Activated CD8-positive, alpha-beta T cell treated with anti-CD3 and anti-CD28 coated beads for 36 hours (primary cell): ENCODE measurements around the gene SALL2. TPM values are rescaled to one million over a fixed set of nuclear protein-coding genes. Genes with fewer than 3 reads are reported as not detected.

ENCODE experiments used
- ATAC-seq: fragments of 200-7000 bp; cut with Tn5 transposase; one replicate; pipeline ENCODE4 v1.10.0; 2021; ENCODE audit warnings: mild to moderate bottlenecking, moderate library complexity
- CTCF ChIA-PET: fragments of 350-600 bp; sonication (Branson Sonifier 250); formaldehyde crosslinking; loops from one replicate; lab custom pipeline; 2021; ENCODE audit warnings: antibody characterized with exemption; lab: Charles Lee
- POLR2A ChIA-PET: fragments of 350-600 bp; sonication (Branson Sonifier 250); formaldehyde crosslinking; loops from one replicate; lab custom pipeline; 2021; ENCODE audit warnings: antibody characterized with exemption; lab: Charles Lee
- DNase-seq: peaks from one replicate; pipeline ENCODE4 v3.0.0-alpha.2; 2020
- H3K27ac Mint-ChIP-seq: one replicate; pipeline ENCODE4 v1.8.0; 2021; ENCODE audit warnings: mild to moderate bottlenecking, mixed read lengths
- H3K27me3 Mint-ChIP-seq: one replicate; pipeline ENCODE4 v1.8.0; 2021; ENCODE audit warnings: mixed read lengths
- H3K36me3 Mint-ChIP-seq: one replicate; pipeline ENCODE4 v1.8.0; 2021; ENCODE audit warnings: low read depth, mixed read lengths
- H3K4me1 Mint-ChIP-seq: one replicate; pipeline ENCODE4 v1.8.0; 2021; ENCODE audit warnings: low read depth, mixed read lengths
- H3K4me3 Mint-ChIP-seq: one replicate; pipeline ENCODE4 v1.8.0; 2021; ENCODE audit warnings: mild to moderate bottlenecking, moderate library complexity, mixed read lengths
- H3K9me3 Mint-ChIP-seq: one replicate; pipeline ENCODE4 v1.8.0; 2021; ENCODE audit warnings: mixed read lengths
- intact Hi-C: fragments of 100-400 bp; cut with micrococcal nuclease; formaldehyde crosslinking; loops from one replicate; pipeline ENCODE4 v1.10.0; 2022
- total RNA-seq, 2 experiments: library from RNA; stranded (reverse); gene quantifications; one replicate each; pipeline ENCODE4 v1.2.3, GENCODE V29; 2021
- TF ChIP-seq, protein P1 (sequence below): fragments of 200-600 bp; IDR thresholded peaks from one replicate; pipeline ENCODE4 v1.8.0; 2022; ENCODE audit warnings: antibody characterized with exemption, mild to moderate bottlenecking

SALL2 gene
- total RNA-seq = 1 to 10 TPM; 2.9 to 3.5 TPM

DNA sequence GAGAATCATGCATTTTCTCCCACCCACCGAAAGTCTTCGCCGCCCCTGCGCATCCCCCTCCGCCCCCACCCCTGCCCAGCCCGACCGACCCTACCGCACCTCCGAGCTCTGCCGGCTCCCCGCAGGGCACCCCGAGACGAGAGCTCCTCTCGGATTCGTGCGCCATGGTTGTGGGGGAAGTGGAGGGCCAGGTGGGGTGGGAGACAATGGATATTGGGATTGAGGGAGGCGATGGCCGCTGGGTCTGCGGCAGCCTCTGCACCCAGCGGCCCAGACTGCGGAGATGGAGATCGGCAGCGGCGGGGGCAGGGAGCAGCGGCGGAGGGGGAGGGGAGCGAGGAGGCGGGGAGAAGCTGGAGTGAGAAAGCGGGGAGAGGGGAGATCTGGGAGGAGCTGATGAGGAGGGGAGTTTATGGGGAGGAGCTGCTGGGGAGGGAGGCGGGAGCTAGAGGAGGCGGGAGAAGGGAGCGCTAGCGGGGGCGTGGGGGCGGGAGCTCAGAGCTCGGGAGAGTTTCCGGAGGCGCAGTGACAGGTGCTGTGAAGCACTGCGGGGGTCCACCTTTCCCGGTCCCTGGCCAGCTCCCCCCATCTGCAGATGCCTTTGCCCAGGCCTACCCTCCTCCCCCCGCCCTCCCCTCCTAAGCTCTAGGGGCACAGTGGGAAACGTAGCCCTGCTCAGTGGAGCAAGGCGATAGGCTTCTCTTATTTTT is at the start of gene SALL2:
Gene SALL2, minus strand, starts transcription at position 385 of the 710 bp plus-strand sequence. Its CDS starts 219 bp downstream, at position 166.
- H3K4me3 Mint-ChIP-seq = peak within 1 kb of the TSS; percentile 70
- DNase-seq (peak; percentile 83), ATAC-seq (peak; percentile 90)
- no peaks in the 10 kb centered on the region for H3K36me3 Mint-ChIP-seq
- peak within 1 kb of the TSS; percentile 75 for H3K27ac Mint-ChIP-seq
- ChIA-PET CTCF (interaction anchor here (0.6 to 6.8 kb wide), 9 partner anchors 15 to 1044 kb away, joined by 3 to 41 read pairs (median 4); partner anchors contain the start of genes METTL3, RAB2B and TOX4), POLR2A (interaction anchor here (0.7 to 8.0 kb wide), 7 partner anchors 14 to 141 kb away, joined by 3 to 62 read pairs (median 3); partner anchors contain the start of gene METTL3)
- H3K9me3 Mint-ChIP-seq = no peaks in the 10 kb centered on the region
- H3K4me1 Mint-ChIP-seq = peaks cover 16% of the 10 kb centered on the region
- TF ChIP-seq, protein P1, sequence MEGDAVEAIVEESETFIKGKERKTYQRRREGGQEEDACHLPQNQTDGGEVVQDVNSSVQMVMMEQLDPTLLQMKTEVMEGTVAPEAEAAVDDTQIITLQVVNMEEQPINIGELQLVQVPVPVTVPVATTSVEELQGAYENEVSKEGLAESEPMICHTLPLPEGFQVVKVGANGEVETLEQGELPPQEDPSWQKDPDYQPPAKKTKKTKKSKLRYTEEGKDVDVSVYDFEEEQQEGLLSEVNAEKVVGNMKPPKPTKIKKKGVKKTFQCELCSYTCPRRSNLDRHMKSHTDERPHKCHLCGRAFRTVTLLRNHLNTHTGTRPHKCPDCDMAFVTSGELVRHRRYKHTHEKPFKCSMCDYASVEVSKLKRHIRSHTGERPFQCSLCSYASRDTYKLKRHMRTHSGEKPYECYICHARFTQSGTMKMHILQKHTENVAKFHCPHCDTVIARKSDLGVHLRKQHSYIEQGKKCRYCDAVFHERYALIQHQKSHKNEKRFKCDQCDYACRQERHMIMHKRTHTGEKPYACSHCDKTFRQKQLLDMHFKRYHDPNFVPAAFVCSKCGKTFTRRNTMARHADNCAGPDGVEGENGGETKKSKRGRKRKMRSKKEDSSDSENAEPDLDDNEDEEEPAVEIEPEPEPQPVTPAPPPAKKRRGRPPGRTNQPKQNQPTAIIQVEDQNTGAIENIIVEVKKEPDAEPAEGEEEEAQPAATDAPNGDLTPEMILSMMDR = no peak
- H3K27me3 Mint-ChIP-seq = no peaks in the 10 kb centered on the region
- intact Hi-C loops = no loop called here

DNA sequence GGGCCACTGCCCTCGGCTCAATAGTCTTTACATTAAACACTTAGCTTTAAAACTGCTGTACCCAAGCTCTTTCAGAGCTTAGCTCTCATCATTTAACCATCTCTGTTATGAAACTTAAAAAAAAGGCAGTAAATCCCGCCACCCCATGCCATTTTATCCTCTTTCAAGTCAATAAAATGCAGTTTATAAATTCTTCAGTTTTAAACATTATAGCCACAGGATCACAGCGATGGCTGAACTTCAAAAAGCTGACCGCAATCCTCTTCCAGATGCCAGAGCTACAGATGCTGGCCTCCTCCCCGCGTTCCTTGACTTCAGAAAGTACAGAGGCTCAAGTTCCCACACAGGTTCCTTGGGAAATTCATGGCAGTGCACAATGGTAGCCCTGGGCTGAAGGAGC is 49.5 kb upstream of the SALL2 start:
- H3K27ac Mint-ChIP-seq = no peak overlapping the region
- no peak for ATAC-seq
- CTCF ChIA-PET = interaction anchor here (1.4 kb wide), 1 partner anchor 77 kb away, joined by 5 read pairs; no protein-coding TSS in a partner anchor

DNA sequence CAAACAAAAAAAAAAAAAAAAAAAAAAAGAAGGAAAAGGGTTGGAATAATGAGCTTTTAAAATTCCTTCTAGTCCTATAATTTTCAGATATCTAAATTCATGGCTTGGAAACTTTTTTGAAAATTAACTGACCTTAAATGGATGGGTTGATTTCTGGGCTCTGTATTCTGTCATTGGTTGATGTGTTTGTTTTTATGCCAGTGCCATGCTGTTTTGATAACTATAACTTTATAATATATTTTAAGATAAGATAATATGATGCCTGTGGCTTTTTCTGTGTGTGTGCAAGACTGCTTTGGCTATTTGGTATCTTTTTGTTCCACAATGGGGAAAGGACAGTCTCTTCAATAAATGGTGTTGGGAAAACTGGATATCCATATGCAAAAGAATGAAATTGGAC is 46.5 kb upstream of the SALL2 start:
- Mint-ChIP-seq H3K9me3 (no peaks in the 10 kb centered on the region), H3K4me1 (no peaks in the 10 kb centered on the region), H3K27ac (no peak overlapping the region), H3K4me3 (no peak overlapping the region), H3K27me3 (peaks cover 13% of the 10 kb centered on the region), H3K36me3 (no peaks in the 10 kb centered on the region)
- CTCF ChIA-PET = no interaction called here
- TF ChIP-seq, protein P1 = no peak
- DNase-seq (no peak), ATAC-seq (no peak)
- POLR2A ChIA-PET = no interaction called here
- intact Hi-C loops = no loop called here

More for the DNA sequence above, 49.5 kb upstream of the SALL2 start:
- H3K9me3 Mint-ChIP-seq = no peaks in the 10 kb centered on the region
- peaks cover 11% of the 10 kb centered on the region for H3K27me3 Mint-ChIP-seq
- H3K4me3 Mint-ChIP-seq = no peak overlapping the region
- TF ChIP-seq, protein P1 = no peak
- POLR2A ChIA-PET = interaction anchor here (0.5 kb wide), 1 partner anchor 353 kb away, joined by 4 read pairs; no protein-coding TSS in a partner anchor
- no peaks in the 10 kb centered on the region for H3K36me3 Mint-ChIP-seq
- DNase-seq = no peak
- intact Hi-C loops = no loop called here
- H3K4me1 Mint-ChIP-seq = no peaks in the 10 kb centered on the region

DNA sequence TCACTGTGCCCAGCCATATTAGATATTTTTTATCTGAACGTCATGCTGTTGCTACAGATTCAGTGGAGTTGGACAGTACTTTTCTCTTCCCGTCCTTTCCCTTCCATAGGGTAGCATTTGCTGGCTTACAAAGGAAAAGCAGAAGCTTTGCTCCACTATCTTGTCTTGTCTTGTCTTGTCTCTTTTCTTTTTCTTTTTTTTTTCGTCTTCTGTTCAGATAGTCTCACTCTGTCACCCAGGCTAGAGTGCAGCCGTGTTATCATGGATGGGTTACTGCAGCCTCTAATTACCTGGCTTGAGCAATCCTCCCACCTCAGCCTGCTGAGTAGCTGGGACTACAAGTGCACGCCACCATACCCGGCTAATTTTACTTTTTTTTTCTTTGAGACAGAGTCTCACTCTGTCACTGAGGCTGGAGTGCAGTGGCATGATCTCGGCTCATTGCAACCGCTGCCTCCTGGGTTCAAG is 32.6 kb upstream of the SALL2 start:
- intact Hi-C loops = no loop called here
- no peak overlapping the region for H3K4me3 Mint-ChIP-seq

More for the DNA sequence above, 32.6 kb upstream of the SALL2 start:
- ATAC-seq (no peak), DNase-seq (no peak)
- CTCF ChIA-PET = interaction anchor here (1.4 to 6.2 kb wide), 3 partner anchors 48 to 81 kb away, joined by 3 to 100 read pairs (median 3); partner anchors contain the start of genes METTL3 and TOX4
- H3K36me3 Mint-ChIP-seq = no peaks in the 10 kb centered on the region
- H3K27ac Mint-ChIP-seq = no peak overlapping the region
- H3K27me3 Mint-ChIP-seq = no peaks in the 10 kb centered on the region
- TF ChIP-seq, protein P1 = no peak
- POLR2A ChIA-PET = interaction anchor here (1.1 kb wide), 1 partner anchor 60 kb away, joined by 4 read pairs; no protein-coding TSS in a partner anchor
- peaks cover 5% of the 10 kb centered on the region for H3K4me1 Mint-ChIP-seq
- no peaks in the 10 kb centered on the region for H3K9me3 Mint-ChIP-seq
